Measurements from ENCODE around the gene WNT11. TPM values are rescaled to one million over a fixed set of nuclear protein-coding genes. Genes with fewer than 3 reads are reported as not detected.

Gene WNT11
- total and polyA plus RNA-seq, 7 donors = 4.5 to 13.0 (median 6.5) TPM

GRCh38 chr11:76205252-76206076 is 838 bp downstream of the WNT11 start:
- DNase-seq (peak; percentile 10 to 46), ATAC-seq (no peak)
- H3K36me3 ChIP-seq (ENCODE audit: insufficient read depth in 1 of 2, low read depth in 1 of 2) = no peaks in the 10 kb centered on the region
- peak overlapping the region; percentile 81 for H3K4me3 ChIP-seq
- H3K9me3 ChIP-seq = no peaks in the 10 kb centered on the region
- no peak for TF ChIP-seq CTCF (IDR thresholded peaks at IDR 0.05)
- intact Hi-C loops (cut with DNase I) = loop anchor here in 1 of 2 donors (5.0 kb wide), 4 partner anchors 237 to 477 kb away; no protein-coding TSS in a partner anchor
- H3K4me1 ChIP-seq = peaks cover 15% of the 10 kb centered on the region
- H3K27ac ChIP-seq = no peak overlapping the region
- WGBS, 3 donors = 67 to 69% (median 68%) methylated on average over 23 of the region's 23 CpGs
- H3K27me3 ChIP-seq (ENCODE audit: insufficient read depth in 3 of 3, low read length in 2 of 3) = no peaks in the 10 kb centered on the region

GRCh38 chr11:76203937-76204336 is 2.4 kb downstream of the WNT11 start:
- ATAC-seq (no peak), DNase-seq (no peak)
- Histone ChIP-seq H3K4me3 (no peak overlapping the region), H3K36me3 (ENCODE audit: insufficient read depth in 1 of 2, low read depth in 1 of 2) (no peaks in the 10 kb centered on the region), H3K27me3 (ENCODE audit: insufficient read depth in 3 of 3, low read length in 2 of 3) (no peaks in the 10 kb centered on the region), H3K9me3 (no peaks in the 10 kb centered on the region), H3K27ac (no peak overlapping the region), H3K4me1 (peaks cover 15% of the 10 kb centered on the region)
- 83 to 89% (median 89%) methylated on average over 5 of the region's 5 CpGs for WGBS, 3 donors
- TF ChIP-seq CTCF (IDR thresholded peaks at IDR 0.05) = no peak
- intact Hi-C loops (cut with DNase I) = no loop called here

- no peak for TF ChIP-seq CTCF (IDR thresholded peaks at IDR 0.05)
- H3K36me3 ChIP-seq (ENCODE audit: insufficient read depth in 1 of 2, low read depth in 1 of 2) = no peaks in the 10 kb centered on the region
- no peak for ATAC-seq
- no peaks in the 10 kb centered on the region for H3K9me3 ChIP-seq
- no peak overlapping the region for H3K4me3 ChIP-seq
- no peaks in the 10 kb centered on the region for H3K27me3 ChIP-seq (ENCODE audit: insufficient read depth in 3 of 3, low read length in 2 of 3)
- intact Hi-C loops (cut with DNase I) = no loop called here
- no peak overlapping the region for H3K27ac ChIP-seq
- WGBS, 3 donors = 86 to 90% (median 86%) methylated on average over 13 of the region's 13 CpGs
- peak; percentile 10 to 33 for DNase-seq
- peaks cover 12% of the 10 kb centered on the region for H3K4me1 ChIP-seq
Measured at GRCh38 chr11:76203131-76203925, 3.0 kb downstream of the WNT11 start.

- ATAC-seq = no peak
- intact Hi-C loops (cut with DNase I) = no loop called here
Measured at GRCh38 chr11:76201672-76202412, 4.5 kb downstream of the WNT11 start.

More at GRCh38 chr11:76201672-76202412, 4.5 kb downstream of the WNT11 start:
- peak; percentile 6 to 39 for DNase-seq
- TF ChIP-seq CTCF (IDR thresholded peaks at IDR 0.05) = no peak
- Histone ChIP-seq H3K27ac (no peak overlapping the region), H3K27me3 (ENCODE audit: insufficient read depth in 3 of 3, low read length in 2 of 3) (no peaks in the 10 kb centered on the region), H3K4me3 (no peak overlapping the region), H3K9me3 (no peaks in the 10 kb centered on the region), H3K36me3 (ENCODE audit: insufficient read depth in 1 of 2, low read depth in 1 of 2) (no peaks in the 10 kb centered on the region), H3K4me1 (peaks cover 9% of the 10 kb centered on the region)
- WGBS, 3 donors = 89 to 92% (median 89%) methylated on average over 11 of the region's 11 CpGs
